DOHH2 (cell line): ENCODE data around the gene SPRR2D.

Experiments
- H3F3A ChIP-seq: fragments of 200-600 bp; sonication (generic), shearing (Covaris generic); 2 replicates; pipeline ENCODE4 v1.6.0; 2016; ENCODE audit warnings: antibody characterized with exemption, mild to moderate bottlenecking; ENCODE audit not compliant: control insufficient read depth, insufficient read depth
- H3K27ac ChIP-seq: fragments of 200-600 bp; sonication (generic); 2 replicates; pipeline ENCODE4 v1.5.1; 2014; ENCODE audit warnings: low read depth, mild to moderate bottlenecking, low read length, moderate library complexity
- H3K27me3 ChIP-seq: fragments of 200-600 bp; sonication (generic); 2 replicates; pipeline ENCODE4 v1.6.1; 2014; ENCODE audit warnings: mild to moderate bottlenecking, low read length, mixed read lengths; ENCODE audit not compliant: control insufficient read depth
- H3K36me3 ChIP-seq: fragments of 200-600 bp; sonication (generic); 2 replicates; pipeline ENCODE4 v1.6.1; 2014; ENCODE audit warnings: mild to moderate bottlenecking, low read length, moderate library complexity, mixed read lengths; ENCODE audit not compliant: control insufficient read depth
- H3K4me1 ChIP-seq: fragments of 200-600 bp; sonication (generic); 2 replicates; pipeline ENCODE4 v1.6.1; 2014; ENCODE audit warnings: mild to moderate bottlenecking, low read length, mixed read lengths; ENCODE audit not compliant: control insufficient read depth
- H3K4me2 ChIP-seq: fragments of 200-600 bp; sonication (generic); 2 replicates; pipeline ENCODE4 v1.6.0; 2014; ENCODE audit warnings: mild to moderate bottlenecking, low read length, moderate library complexity
- H3K4me3 ChIP-seq: fragments of 200-600 bp; sonication (generic); 2 replicates; pipeline ENCODE4 v1.5.1; 2014; ENCODE audit warnings: mild to moderate bottlenecking, low read length, mixed read lengths
- H3K79me2 ChIP-seq: fragments of 200-600 bp; sonication (generic); 2 replicates; pipeline ENCODE4 v1.6.1; 2014; ENCODE audit warnings: mild to moderate bottlenecking, low read length, mixed read lengths; ENCODE audit not compliant: control insufficient read depth
- H3K9me2 ChIP-seq: fragments of 200-600 bp; sonication (generic); replicated peaks from 2 replicates; pipeline ENCODE4 v1.6.1; 2014; ENCODE audit warnings: mild to moderate bottlenecking, low read length, mixed read lengths; ENCODE audit not compliant: control insufficient read depth
- H3K9me3 ChIP-seq: fragments of 200-600 bp; sonication (generic); 2 replicates; pipeline ENCODE4 v1.6.1; 2014; ENCODE audit warnings: antibody characterized with exemption, low read length, mixed read lengths; ENCODE audit not compliant: control insufficient read depth, insufficient read depth
- H4K20me1 ChIP-seq: fragments of 200-600 bp; sonication (generic); 2 replicates; pipeline ENCODE4 v1.6.0; 2014; ENCODE audit warnings: low read depth, mild to moderate bottlenecking, antibody characterized with exemption, low read length, moderate library complexity; ENCODE audit not compliant: control insufficient read depth, insufficient read depth
- EZH2phosphoT487 ChIP-seq: fragments of 200-600 bp; sonication (generic); IDR thresholded peaks from 2 replicates; pipeline ENCODE4 v1.6.1; 2017; ENCODE audit warnings: borderline replicate concordance, mild to moderate bottlenecking, antibody characterized with exemption, low read length, moderate library complexity, mixed read lengths
- TF ChIP-seq, protein P1 (sequence below): fragments of 200-600 bp; sonication (generic); IDR thresholded peaks from one replicate; pipeline ENCODE4 v1.5.1; 2014; ENCODE audit warnings: antibody characterized with exemption, mild to moderate bottlenecking, low read depth, low read length; ENCODE audit not compliant: poor library complexity, severe bottlenecking

The SPRR2D gene

DNA sequence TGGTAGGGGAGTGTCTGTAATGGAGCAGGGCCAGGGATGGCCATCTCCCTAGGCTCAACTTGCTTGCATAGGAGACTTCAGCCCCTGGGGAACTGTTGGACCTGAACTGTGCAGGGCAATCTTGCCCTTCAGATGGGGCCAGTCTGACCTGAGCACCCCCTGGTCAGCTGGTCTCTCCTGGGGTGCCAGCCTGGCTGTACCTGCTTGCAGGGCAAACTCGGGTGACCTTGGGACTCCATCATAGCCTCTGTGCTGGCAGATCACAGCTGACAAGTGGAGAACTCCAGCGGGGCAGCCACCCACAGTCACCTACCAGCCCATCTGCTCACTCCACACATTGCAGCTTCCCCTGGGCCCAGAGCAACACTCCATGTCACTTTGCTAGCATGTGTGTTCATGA, 8.3 kb upstream of the SPRR2D start:
- TF ChIP-seq, protein P1, sequence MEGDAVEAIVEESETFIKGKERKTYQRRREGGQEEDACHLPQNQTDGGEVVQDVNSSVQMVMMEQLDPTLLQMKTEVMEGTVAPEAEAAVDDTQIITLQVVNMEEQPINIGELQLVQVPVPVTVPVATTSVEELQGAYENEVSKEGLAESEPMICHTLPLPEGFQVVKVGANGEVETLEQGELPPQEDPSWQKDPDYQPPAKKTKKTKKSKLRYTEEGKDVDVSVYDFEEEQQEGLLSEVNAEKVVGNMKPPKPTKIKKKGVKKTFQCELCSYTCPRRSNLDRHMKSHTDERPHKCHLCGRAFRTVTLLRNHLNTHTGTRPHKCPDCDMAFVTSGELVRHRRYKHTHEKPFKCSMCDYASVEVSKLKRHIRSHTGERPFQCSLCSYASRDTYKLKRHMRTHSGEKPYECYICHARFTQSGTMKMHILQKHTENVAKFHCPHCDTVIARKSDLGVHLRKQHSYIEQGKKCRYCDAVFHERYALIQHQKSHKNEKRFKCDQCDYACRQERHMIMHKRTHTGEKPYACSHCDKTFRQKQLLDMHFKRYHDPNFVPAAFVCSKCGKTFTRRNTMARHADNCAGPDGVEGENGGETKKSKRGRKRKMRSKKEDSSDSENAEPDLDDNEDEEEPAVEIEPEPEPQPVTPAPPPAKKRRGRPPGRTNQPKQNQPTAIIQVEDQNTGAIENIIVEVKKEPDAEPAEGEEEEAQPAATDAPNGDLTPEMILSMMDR: no peak
- TF ChIP-seq EZH2phosphoT487: no peak
- H3K9me3 ChIP-seq: no peaks in the 10 kb centered on the region

DNA sequence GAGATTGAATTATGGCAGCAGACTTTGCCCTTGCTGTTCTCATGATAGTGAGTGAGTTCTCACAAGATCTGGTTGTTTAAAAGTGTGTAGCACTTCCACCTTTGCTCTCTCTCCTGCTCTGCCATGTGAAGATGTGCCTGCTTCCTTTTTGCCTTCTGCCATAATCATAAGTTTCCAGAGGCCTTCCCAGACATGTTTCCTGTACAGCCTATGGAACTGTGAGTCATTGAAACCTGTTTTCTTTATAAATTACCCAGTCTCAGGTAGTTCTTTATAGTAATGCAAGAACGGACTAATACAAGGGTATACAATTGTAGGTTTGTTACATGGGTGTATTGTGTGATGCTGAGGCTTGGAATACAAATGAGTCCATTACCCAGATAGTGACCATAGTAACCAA, 5.7 kb downstream of the SPRR2D start:
- H3K27me3 ChIP-seq: no peaks in the 10 kb centered on the region
- no peaks in the 10 kb centered on the region for H3K4me1 ChIP-seq
- TF ChIP-seq, protein P1: no peak
- H3K4me2 ChIP-seq: no peak overlapping the region
- no peaks in the 10 kb centered on the region for H3K9me2 ChIP-seq
- H3F3A ChIP-seq: no peaks in the 10 kb centered on the region
- H3K4me3 ChIP-seq: no peak overlapping the region
- H3K36me3 ChIP-seq: no peaks in the 10 kb centered on the region
- H3K9me3 ChIP-seq: no peaks in the 10 kb centered on the region
- H3K79me2 ChIP-seq: no peaks in the 10 kb centered on the region
- H3K27ac ChIP-seq: no peak overlapping the region
- H4K20me1 ChIP-seq: no peaks in the 10 kb centered on the region

More for the DNA sequence above, 8.3 kb upstream of the SPRR2D start:
- H3F3A ChIP-seq: no peaks in the 10 kb centered on the region
- no peak overlapping the region for H3K4me3 ChIP-seq
- H3K4me2 ChIP-seq: no peak overlapping the region
- H4K20me1 ChIP-seq: no peaks in the 10 kb centered on the region
- no peaks in the 10 kb centered on the region for H3K27me3 ChIP-seq
- no peaks in the 10 kb centered on the region for H3K4me1 ChIP-seq
- H3K9me2 ChIP-seq: no peaks in the 10 kb centered on the region
- no peaks in the 10 kb centered on the region for H3K79me2 ChIP-seq
- no peaks in the 10 kb centered on the region for H3K36me3 ChIP-seq
- H3K27ac ChIP-seq: no peak overlapping the region

DNA sequence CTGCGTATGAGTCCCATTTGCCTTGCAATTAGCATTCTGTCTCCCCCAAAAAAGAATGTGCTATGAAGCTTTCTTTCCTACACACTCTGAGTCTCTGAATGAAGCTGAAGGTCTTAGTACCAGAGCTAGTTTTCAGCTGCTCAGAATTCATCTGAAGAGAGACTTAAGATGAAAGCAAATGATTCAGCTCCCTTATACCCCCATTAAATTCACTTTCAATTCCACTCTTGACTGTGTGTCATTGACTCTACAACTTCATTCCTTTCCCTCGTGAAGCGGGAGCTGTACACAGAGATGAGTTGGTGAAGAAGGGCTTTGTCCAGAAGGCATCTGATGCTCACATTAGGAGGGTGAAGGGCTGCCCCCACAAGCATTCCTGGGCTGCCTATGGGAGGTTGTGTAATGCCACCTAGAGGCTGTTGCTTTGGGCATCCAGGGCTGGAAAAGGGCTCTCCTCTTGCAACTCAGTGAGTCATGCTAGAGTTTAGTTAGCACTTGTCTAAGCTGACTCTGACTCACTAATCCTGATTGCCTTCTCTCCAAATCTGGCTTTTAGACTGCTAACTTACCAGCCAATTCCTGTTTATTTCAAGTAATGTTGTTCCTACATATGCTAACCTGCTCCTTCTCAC, 8.1 kb downstream of the SPRR2D start:
- Histone ChIP-seq H3F3A (no peaks in the 10 kb centered on the region), H3K9me2 (no peaks in the 10 kb centered on the region), H3K4me1 (no peaks in the 10 kb centered on the region), H3K27ac (no peak overlapping the region), H3K4me3 (no peak overlapping the region), H3K4me2 (no peak overlapping the region), H4K20me1 (no peaks in the 10 kb centered on the region), H3K79me2 (no peaks in the 10 kb centered on the region), H3K27me3 (no peaks in the 10 kb centered on the region), H3K36me3 (no peaks in the 10 kb centered on the region), H3K9me3 (no peaks in the 10 kb centered on the region)
- TF ChIP-seq EZH2phosphoT487: no peak
- TF ChIP-seq, protein P1: peak; percentile 28
